OCI-LY3 (cell line): Measurements from ENCODE around the gene PLA2G4C.

ENCODE experiments used
- EZH2phosphoT487 ChIP-seq: fragments of 200-600 bp; shearing (Covaris generic); IDR thresholded peaks from 2 replicates; pipeline ENCODE4 v1.6.1; 2018; ENCODE audit warnings: antibody characterized with exemption, mixed run types, low read depth
- TF ChIP-seq, protein P1 (sequence below): fragments of 200-600, 300-600 bp; sonication (generic); IDR thresholded peaks from 2 replicates; pipeline ENCODE4 v1.5.1; 2014; ENCODE audit warnings: antibody characterized with exemption, low read length, low read depth

DNA sequence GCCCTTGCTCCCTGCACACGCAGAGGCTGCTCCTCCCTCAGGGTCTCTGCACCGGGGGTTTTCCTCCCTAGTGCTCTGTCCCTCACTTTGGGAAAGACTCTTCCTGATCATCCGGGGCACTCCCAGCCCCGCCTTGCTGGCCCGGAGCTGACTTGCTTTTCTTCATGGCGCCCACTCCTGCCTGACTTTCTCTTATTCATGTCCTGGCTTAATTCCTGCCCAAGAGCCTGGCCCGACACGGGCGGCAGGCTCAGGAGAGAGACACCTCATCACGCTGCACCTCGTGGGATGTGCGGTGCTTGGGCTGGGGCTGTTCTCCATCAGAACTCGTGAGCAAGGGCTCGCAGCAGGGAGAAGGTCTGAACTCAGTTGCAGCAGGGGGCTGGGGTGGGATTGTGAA lies 11.8 kb upstream of the PLA2G4C start:
- TF ChIP-seq, protein P1, sequence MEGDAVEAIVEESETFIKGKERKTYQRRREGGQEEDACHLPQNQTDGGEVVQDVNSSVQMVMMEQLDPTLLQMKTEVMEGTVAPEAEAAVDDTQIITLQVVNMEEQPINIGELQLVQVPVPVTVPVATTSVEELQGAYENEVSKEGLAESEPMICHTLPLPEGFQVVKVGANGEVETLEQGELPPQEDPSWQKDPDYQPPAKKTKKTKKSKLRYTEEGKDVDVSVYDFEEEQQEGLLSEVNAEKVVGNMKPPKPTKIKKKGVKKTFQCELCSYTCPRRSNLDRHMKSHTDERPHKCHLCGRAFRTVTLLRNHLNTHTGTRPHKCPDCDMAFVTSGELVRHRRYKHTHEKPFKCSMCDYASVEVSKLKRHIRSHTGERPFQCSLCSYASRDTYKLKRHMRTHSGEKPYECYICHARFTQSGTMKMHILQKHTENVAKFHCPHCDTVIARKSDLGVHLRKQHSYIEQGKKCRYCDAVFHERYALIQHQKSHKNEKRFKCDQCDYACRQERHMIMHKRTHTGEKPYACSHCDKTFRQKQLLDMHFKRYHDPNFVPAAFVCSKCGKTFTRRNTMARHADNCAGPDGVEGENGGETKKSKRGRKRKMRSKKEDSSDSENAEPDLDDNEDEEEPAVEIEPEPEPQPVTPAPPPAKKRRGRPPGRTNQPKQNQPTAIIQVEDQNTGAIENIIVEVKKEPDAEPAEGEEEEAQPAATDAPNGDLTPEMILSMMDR = no peak
- TF ChIP-seq EZH2phosphoT487 = no peak
